NAMALWA (cell line): ENCODE data around the gene ACTR3C.

ENCODE experiments used
- DNase-seq: peaks from one replicate; pipeline ENCODE4 v3.0.0-alpha.2; 2015; ENCODE audit warnings: low spot score

Gene ACTR3C

GRCh38 chr7:150322833-150323681 lies at the start of gene ACTR3C, which contains the start of gene LRRC61:
TSS of gene ACTR3C (minus strand) at chr7:150323545. CDS start at chr7:150295296, 28,249 bp downstream.
TSS of gene LRRC61 (plus strand) at chr7:150323355. CDS start at chr7:150336862, 13,507 bp downstream.
- peak; percentile 54 for DNase-seq

DNA sequence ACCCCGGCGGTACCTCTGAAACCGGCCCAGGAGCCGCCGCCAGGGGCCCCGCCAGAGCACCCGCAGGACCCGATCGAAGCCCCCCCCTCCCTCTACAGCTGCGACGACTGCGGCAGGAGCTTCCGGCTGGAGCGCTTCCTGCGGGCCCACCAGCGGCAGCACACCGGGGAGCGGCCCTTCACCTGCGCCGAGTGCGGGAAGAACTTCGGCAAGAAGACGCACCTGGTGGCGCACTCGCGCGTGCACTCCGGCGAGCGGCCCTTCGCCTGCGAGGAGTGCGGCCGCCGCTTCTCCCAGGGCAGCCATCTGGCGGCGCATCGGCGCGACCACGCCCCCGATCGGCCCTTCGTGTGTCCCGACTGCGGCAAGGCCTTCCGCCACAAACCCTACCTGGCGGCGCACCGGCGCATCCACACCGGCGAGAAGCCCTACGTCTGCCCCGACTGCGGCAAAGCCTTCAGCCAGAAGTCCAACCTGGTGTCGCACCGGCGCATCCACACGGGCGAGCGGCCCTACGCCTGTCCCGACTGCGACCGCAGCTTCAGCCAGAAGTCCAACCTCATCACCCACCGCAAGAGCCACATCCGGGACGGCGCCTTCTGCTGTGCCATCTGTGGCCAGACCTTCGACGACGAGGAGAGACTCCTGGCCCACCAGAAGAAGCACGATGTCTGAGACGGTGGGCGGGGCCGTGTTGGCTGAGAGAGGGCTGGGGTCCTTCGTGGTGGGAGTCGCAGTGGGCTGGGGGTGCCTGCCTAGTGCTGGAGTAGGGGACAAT lies 49.1 kb upstream of the ACTR3C start:
- no peak for DNase-seq

DNA sequence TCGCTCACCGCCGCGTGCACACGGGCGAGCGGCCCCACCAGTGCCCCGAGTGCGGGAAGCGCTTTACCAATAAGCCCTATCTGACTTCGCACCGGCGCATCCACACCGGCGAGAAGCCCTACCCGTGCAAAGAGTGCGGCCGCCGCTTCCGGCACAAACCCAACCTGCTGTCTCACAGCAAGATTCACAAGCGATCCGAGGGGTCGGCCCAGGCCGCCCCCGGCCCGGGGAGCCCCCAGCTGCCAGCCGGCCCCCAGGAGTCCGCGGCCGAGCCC lies 48.6 kb upstream of the ACTR3C start:
- DNase-seq, result no peak

DNA sequence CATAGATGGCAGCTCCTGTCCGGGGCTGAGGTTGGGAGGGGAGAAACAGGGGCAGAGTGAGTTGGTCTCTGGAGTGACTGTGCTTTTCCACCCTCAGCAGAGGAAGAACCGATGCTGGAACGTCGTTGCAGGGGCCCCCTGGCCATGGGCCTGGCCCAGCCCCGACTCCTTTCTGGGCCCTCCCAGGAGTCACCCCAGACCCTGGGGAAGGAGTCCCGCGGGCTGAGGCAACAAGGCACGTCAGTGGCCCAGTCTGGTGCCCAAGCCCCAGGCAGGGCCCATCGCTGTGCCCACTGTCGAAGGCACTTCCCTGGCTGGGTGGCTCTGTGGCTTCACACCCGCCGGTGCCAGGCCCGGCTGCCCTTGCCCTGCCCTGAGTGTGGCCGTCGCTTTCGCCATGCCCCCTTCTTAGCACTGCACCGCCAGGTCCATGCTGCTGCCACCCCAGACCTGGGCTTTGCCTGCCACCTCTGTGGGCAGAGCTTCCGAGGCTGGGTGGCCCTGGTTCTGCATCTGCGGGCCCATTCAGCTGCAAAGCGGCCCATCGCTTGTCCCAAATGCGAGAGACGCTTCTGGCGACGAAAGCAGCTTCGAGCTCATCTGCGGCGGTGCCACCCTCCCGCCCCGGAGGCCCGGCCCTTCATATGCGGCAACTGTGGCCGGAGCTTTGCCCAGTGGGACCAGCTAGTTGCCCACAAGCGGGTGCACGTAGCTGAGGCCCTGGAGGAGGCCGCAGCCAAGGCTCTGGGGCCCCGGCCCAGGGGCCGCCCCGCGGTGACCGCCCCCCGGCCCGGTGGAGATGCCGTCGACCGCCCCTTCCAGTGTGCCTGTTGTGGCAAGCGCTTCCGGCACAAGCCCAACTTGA lies 48.0 kb upstream of the ACTR3C start:
- DNase-seq, result no peak

GRCh38 chr7:150370612-150371071 lies 47.3 kb upstream of the ACTR3C start:
- no peak for DNase-seq

DNA sequence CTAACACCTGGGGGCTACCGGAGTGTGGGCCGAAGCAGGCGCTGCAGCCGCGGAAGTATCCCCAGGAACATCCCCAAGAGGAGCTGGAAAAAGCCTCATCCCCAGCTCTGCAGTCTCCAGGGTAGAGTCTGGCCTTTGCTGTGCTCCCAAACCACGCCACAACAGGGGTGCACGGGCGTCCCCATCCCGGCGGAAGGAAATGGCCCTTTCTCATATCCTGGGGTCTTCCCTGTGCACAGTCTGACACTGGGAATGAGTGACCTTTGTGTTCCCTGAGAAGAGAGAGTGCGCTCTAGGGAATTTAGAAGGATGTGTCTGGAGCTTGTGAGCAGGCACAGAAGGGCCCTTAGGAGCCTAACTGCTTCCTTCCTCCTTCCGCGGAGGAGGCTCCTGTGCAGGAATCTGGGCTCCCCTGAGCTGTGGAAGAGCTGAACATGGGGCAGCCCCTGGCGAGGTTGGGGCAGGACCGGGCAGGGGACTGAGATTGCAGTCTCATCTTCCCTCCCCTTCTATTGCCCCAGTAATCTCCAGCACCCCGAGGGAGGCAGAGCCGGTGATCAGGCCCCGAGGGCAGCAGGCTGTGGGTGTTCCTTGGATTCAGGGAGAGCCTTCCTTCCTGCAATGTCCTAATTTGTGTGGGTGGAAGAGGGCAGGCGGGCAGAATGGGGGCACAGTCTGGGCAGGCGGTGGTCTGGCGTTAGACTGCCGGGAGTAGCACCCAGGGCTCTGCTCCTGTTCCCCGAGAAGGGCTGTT lies 46.6 kb upstream of the ACTR3C start:
- no peak for DNase-seq

DNA sequence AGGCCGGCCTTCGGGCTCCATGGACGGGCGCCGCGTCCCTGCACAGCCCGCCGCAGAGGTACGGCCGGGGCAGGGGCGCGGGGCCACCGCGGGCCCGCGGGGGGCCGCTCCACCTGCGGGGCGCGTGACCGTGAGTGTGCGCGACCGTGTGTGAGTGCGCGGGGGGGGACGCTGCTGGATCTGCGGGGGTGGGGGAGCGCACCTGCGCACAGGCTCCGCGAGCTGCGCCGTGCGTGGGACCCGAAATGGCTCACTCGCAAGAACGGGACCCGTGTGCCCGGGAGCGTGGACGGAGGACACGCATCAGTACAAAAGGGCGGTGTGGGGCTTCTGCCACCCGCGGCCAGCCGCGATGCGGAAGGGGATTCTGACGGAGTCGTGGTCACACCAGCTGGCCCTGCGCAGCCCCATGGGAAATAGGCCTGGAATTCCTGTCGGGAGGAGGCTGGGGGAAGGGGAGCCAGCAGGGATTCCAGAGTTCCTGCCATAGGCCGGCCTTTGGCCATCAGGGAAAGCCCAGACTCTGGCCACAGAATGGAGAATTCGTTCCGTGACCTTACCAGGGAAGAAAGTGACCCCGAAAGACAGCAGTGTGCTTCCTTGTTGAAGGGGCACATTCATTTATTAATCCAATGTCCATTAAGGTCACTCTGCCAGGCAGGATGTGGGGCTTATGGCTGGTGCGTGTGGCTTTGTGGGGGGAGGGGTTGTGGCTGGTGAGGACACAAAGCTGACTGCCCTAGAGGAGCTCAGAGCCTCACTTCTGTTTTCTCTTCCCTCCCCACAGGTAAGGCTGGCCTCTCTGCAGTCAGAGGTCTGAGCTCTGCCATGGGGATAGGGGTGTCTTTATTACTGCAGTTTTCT lies 45.8 kb upstream of the ACTR3C start:
- DNase-seq, result peak; percentile 73

DNA sequence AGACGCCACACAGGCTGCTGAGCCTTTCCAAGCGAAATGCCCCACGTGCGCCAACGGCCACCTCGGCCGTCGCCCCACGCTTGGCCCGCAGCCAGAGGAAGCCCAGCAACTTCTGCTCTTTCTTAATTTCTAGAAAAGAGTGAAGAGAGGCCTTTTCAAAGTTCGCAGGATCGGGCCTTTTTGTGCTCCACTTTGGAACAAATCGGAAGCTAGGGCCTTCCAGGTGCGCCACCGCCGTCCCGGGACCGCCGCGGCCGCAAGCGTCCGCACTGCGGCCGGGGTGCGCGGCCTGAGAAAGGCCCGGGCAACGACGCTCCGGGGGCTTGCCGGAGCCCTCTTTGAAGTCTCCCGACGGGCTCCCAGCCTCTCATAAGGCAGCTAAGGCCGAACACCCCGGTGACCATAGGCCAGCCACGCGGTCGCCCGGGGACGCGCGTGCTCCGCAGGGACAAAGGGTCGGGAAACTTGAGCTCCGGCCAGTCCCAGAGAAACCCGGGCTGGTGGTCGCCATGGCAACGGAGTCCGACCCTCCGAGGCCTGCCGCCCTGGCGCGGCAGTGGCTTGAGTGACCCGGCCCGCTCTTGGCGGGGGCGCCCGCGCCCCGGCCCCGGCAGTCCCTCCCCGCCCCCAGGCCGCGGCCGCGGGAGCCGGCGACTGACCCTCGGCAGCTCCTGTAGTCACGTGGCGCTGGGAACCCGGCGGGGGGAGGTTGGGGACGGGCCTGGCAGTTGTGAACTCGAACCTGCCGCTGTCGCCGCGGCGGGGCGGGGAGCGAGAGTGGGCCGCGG lies 44.9 kb upstream of the ACTR3C start, which contains the start of gene REPIN1:
REPIN1 (plus strand) TSS at position 727 of the 788 bp plus-strand sequence. CDS start 890 bp downstream, outside the sequence.
- DNase-seq, result peak; percentile 97

DNA sequence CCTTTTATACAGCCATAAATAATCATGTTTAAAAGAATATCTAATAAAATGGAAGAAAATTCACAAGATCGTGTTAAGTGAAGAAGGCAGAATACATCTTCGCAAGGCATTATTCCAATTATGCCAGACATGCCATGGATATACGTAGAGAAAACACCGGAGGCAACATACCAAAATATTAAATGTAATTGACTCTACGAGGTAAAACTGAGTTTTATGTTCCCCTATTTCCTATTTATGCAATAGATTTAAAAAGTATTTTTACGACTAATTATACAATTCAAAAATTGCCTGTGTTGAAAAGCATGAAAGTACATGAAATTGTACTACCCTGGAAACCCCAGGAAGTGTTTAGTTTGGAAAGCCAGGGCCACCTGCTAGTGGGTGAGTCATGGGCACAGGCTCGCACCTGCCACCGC lies 44.3 kb upstream of the ACTR3C start:
- DNase-seq, result no peak

DNA sequence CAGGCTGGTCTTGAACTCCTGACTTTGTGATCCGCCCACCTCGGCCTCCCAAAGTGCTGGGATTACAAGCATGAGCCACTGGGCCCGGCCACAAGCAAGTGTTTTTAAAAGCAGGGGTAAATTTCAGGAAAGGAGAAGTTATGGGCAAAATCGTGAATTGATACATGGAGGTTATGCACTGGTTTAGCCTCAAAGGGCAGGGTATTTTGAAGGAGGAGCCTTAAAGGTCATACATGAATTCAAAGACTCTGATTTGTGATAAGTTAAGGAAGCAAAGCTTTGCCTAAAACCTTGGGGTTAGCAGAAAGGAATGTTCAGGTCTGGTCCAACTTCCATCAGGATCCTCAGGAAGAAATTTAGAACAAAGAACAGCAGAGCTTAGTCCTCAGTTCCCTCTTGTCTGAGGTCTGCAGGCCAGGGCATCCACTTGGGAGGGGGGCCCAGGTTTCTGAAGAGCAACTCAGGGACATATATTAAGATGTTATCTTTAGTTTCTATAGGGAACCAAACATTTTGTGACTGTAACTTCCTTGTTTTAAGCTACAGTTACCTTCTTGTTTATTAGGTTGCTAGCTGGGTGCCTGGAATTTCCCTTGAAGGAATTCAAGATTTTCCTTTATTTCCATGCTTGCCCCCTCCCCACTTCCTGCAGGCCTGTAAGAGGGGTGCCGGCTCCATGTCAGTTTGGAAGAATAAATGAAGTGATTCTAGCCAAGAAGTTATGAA lies 42.5 kb upstream of the ACTR3C start:
- DNase-seq, result peak; percentile 79

DNA sequence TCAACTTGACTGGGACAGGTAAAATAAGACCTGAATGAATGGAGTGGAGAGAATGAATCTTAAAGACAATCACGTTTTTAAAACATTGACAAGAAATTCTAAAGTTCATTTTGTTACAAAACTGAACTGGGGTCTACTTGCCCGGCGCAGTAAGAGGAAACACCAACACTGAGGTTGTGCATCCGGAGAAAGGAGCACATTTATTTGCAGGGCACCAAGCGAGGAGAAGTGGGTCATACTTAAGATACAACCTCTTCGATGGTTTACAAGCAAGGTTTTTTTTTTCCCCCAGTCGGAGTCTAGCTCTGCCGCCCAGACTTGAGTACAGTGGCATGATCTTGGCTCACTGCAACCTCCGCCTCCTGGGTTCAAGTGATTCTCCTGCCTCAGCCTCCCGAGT lies 41.8 kb upstream of the ACTR3C start:
- DNase-seq, result no peak

GRCh38 chr7:150363872-150364271 lies 40.5 kb upstream of the ACTR3C start:
- peak; percentile 86 for DNase-seq

- no peak for DNase-seq
Observed at GRCh38 chr7:150363370-150363769, 40.0 kb upstream of the ACTR3C start.

DNA sequence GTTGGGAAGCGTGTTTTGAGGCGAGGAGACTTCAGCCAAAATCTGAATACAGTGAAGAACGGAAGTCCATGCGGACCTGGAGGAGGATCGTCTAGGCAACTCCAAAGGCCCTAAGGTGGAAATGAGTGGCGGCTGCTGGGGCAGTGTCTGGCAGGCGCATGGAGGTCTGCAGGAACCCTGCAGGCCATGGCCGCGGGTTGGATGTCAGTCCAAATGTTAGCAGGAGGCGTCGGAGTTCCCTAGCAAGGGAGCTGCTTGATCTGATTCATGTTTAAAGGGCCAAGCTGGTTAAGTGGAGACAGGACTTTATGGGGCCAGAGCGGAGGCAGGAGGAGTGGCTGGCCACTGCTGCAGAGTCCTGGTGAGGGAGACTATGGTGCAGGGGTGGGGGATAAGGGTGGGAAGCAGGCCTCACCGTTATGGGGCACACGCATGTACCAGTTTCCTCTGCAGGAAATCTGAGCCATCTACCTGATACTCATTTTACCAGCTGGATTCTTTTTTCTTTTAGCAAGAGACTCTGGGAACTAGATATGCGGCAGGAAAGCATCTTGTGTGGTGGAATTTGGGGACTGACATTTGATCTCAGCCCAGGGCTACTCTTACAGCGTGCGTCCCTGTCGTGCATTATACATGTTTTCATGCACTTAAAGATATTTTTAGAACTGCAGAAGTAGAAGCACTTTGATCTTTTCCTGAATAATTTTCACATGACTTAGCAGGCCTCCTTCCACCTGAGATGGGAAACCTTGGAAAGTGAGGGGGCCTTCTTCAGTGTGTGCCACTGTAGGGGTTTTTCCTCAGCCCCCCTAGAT lies 38.7 kb upstream of the ACTR3C start:
- DNase-seq, result no peak

DNA sequence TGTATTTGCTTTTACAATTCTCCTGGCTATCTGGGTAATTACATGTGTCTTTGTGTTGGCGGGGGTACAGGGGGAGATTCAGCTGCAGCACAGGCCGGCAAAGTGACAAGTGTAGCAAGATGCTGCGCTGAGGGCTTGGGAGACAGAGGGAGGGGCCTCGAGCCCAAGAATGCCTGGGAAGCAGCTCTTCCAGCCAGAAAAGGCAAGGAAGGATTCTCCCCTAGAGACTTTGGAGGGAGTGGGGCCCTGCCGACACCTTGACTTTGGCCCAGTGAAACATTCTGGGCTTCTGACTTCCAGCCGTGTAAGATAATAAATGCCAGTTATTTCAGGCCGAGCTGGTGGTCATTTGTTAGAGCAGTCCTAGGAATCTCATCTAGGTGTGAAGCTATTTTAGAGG lies 38.1 kb upstream of the ACTR3C start:
- no peak for DNase-seq

DNA sequence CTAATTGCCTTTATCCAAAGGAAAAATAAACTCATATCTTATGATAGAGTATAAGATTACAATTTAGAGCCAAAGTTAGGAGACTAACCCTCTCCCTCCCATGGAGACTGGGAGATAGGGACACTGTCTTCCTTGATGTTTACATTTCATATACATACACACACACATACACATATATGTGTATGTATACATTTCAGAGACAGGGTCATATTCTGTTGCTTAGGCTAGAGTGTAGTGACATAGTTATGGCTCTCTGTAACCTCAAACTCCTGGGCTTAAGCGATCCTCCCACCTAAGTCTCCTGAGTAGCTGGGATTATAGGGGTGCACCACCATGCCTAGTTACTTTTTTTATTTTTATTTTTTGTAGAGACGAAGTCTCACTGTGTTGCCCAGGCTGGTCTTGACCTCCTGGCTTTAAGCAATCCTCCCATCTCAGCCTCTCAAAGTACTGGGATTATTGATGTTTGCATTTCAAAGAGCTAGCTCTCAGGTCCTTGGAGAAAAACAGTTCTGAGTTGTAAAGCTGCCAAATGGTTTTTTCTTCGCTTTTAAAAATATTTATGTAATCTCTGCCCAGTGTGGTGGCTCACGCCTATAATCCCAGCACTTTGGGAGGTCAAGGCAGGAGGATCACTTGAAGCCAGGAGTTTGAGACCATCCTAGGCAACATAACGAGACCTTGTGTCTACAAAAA lies 37.2 kb upstream of the ACTR3C start:
- no peak for DNase-seq

GRCh38 chr7:150359622-150360362 lies 36.4 kb upstream of the ACTR3C start:
- no peak for DNase-seq
